GM12878 (cell line): ENCODE results near the gene FKBP7. TPM values are rescaled to one million over a fixed set of nuclear protein-coding genes. Genes with fewer than 3 reads are reported as not detected.

Experiments used
- ATAC-seq: fragments of 200-7000 bp; cut with Tn5 transposase; 3 replicates; pipeline ENCODE4 v1.9.1; 2020; ENCODE audit warnings: mild to moderate bottlenecking, moderate library complexity
- BruUV-seq: library from RNA; stranded (reverse); fragments of 400-500 nt; replicated peaks from 2 replicates; lab custom pipeline; 2021; lab: Mats Ljungman, UMichigan
- CTCF ChIA-PET: fragments of 300-600 bp; sonication (Branson Sonifier 250); formaldehyde crosslinking; extraction: SDS; loops from one replicate; lab custom pipeline; 2021; ENCODE audit warnings: inconsistent platforms; lab: Yijun Ruan, JAX
- POLR2A ChIA-PET: fragments of 350-600 bp; formaldehyde crosslinking; extraction: SDS; loops from one replicate; lab custom pipeline; 2021; ENCODE audit warnings: inconsistent platforms; lab: Charles Lee
- RAD21 ChIA-PET: fragments of 300-600 bp; sonication (Branson Sonifier 250); formaldehyde crosslinking; loops from one replicate; lab custom pipeline; 2023; ENCODE audit warnings: antibody characterized with exemption; ENCODE audit not compliant: unreplicated experiment; lab: Charles Lee
- SMC1A ChIA-PET: fragments of 300-600 bp; sonication (Branson Sonifier 250); formaldehyde crosslinking; loops from one replicate; lab custom pipeline; 2023; ENCODE audit not compliant: unreplicated experiment, uncharacterized antibody; lab: Charles Lee
- DNase-seq: peaks from one replicate; pipeline ENCODE4 v3.0.0-alpha.2; 2011; ENCODE audit warnings: low read depth, low spot score
- FAIRE-seq: peaks from 3 replicates; lab custom pipeline; 2011; peaks lifted over from hg19 to GRCh38; lab: Jason Lieb, UNC
- H2AFZ ChIP-seq: 2 replicates; pipeline ENCODE4 v1.6.0; 2011; ENCODE audit warnings: low read depth, low read length, control low read depth; ENCODE audit not compliant: control insufficient read depth
- H3K27ac ChIP-seq: 2 replicates; pipeline ENCODE4 v1.5.1; 2011; ENCODE audit warnings: control low read depth; ENCODE audit not compliant: control insufficient read depth, insufficient read depth
- H3K27me3 ChIP-seq, 2 experiments: replicated peaks in 1 of 2; 2 replicates each; pipeline versions ENCODE4 v1.6.0 to v1.6.1; 2011; ENCODE audit warnings: low read length in 1 of 2; ENCODE audit not compliant: control insufficient read depth in 2 of 2, insufficient read depth in 2 of 2
- H3K36me3 ChIP-seq, 2 experiments: 2 replicates each; pipeline ENCODE4 v1.5.1; 2011; ENCODE audit warnings: low read length in 1 of 2; ENCODE audit not compliant: control insufficient read depth in 2 of 2, insufficient read depth in 2 of 2
- H3K4me1 ChIP-seq: 2 replicates; pipeline ENCODE4 v1.6.1; 2011; ENCODE audit warnings: mild to moderate bottlenecking, low read length, moderate library complexity, mixed read lengths; ENCODE audit not compliant: control insufficient read depth, insufficient read depth
- H3K4me2 ChIP-seq: 2 replicates; pipeline ENCODE4 v1.6.0; 2011; ENCODE audit warnings: control low read depth; ENCODE audit not compliant: control insufficient read depth, insufficient read depth
- H3K4me3 ChIP-seq: fragments of 200-600 bp; sonication (generic); 2 replicates; pipeline ENCODE4 v1.5.1; 2016
- H3K79me2 ChIP-seq: 2 replicates; pipeline ENCODE4 v1.6.0; 2011; ENCODE audit warnings: low read length; ENCODE audit not compliant: control insufficient read depth, insufficient read depth
- H3K9ac ChIP-seq: 2 replicates; pipeline ENCODE4 v1.8.0; 2011; ENCODE audit warnings: low read length, control low read depth, mixed read lengths; ENCODE audit not compliant: control insufficient read depth, insufficient read depth
- H3K9me3 ChIP-seq: replicated peaks from 3 replicates; pipeline ENCODE4 v1.5.1; 2011; ENCODE audit warnings: mild to moderate bottlenecking, low read length; ENCODE audit not compliant: control insufficient read depth, insufficient read depth
- H4K20me1 ChIP-seq: 2 replicates; pipeline ENCODE4 v1.6.0; 2011; ENCODE audit not compliant: control insufficient read depth, insufficient read depth
- HCFC1 ChIP-seq: fragments of 150-350 bp; IDR thresholded peaks from 2 replicates; pipeline ENCODE4 v1.6.1; 2014; ENCODE audit warnings: low read length
- MEF2B ChIP-seq: fragments of 450-650 bp; IDR thresholded peaks from 2 replicates; pipeline ENCODE4 v1.6.1; 2018; ENCODE audit warnings: mild to moderate bottlenecking, moderate library complexity; ENCODE audit not compliant: partially characterized antibody, poor library complexity, severe bottlenecking
- NR2C1 ChIP-seq: fragments of 450-650 bp; IDR thresholded peaks from 2 replicates; pipeline ENCODE4 v1.6.1; 2017; ENCODE audit warnings: antibody characterized with exemption, mild to moderate bottlenecking, moderate library complexity
- SIN3A ChIP-seq: IDR thresholded peaks from 2 replicates; pipeline ENCODE4 v1.6.1; 2012; ENCODE audit warnings: low read depth, low read length, improper control_type of control experiment
- STAT3 ChIP-seq: IDR thresholded peaks from 2 replicates; pipeline ENCODE4 v1.6.1; 2011; ENCODE audit warnings: low read depth, low read length, improper control_type of control experiment
- WGBS: methylation state at CpG from one replicate; pipeline ENCODE4 v1.1.6; 2016; ENCODE audit warnings: low lambda C conversion rate; ENCODE audit not compliant: insufficient replicate concordance, insufficient coverage; ENCODE audit errors: missing lambda C conversion rate; 5-methylcytosine and 5-hydroxymethylcytosine counted together
- in situ Hi-C: fragments of 300-500 bp; cut with MboI; formaldehyde crosslinking; loops from 9 replicates; pipeline ENCODE4 v1.14.3; 2018; ENCODE audit warnings: mixed read lengths
- intact Hi-C: fragments of 100-400 bp; cut with micrococcal nuclease; formaldehyde crosslinking; loops from one replicate; pipeline ENCODE4 v1.14.2; 2022; ENCODE audit not compliant: unreplicated experiment
- polyA plus RNA-seq, 11 experiments: library from polyadenylated mRNA; depleted of rRNA in 4 of 11; unstranded in 6 of 11; stranded (reverse) in 5 of 11; fragments of >200 nt; fragmentation: Nextera tagmentation in 4 of 11; fragmentation: Illumina TruSeq in 1 of 11; extraction: Ambion mirVana in 4 of 11; extraction: Trizol in 1 of 11; gene quantifications; 1 replicate in 1 of 11; 2 replicates in 10 of 11; pipeline versions ENCODE4 v1.2.1 to v1.2.3, GENCODE V29; 2011 to 2016; ENCODE audit warnings: inconsistent platforms in 2 of 11, missing spikeins in 2 of 11, low read depth in 1 of 11
- total RNA-seq, 4 experiments: library from RNA; depleted of rRNA in 3 of 4; stranded (reverse); fragments of >200 nt in 3 of 4; fragmentation: Illumina TruSeq in 1 of 4; extraction: Trizol in 1 of 4; gene quantifications; 2 replicates each; pipeline versions ENCODE4 v1.2.1 to v1.2.3, GENCODE V29; 2013 to 2021

The FKBP7 gene
- total and polyA plus RNA-seq, 10 of the 15 experiments (the other 5 are each of a cell fraction or from before 2014, with no cell fraction given): 5.6 to 16.7 (median 12.5) TPM

DNA sequence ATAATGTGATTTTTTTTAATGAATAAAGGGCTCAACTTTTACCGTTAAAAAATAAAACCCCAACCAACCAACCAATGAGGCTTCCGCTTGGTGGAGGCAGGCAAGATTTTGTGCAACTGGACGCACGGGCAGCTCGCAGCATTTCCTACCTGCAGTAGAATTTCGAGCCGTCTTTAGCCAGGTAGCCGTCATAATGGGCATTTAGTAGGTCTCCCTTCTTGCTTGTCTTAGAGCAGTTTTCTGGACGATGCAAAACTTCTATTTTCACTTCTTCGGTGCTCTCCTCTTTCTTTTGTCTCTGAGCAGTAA is 316 bp downstream of the FKBP7 start:
- BruUV-seq: TSS peak; percentile 90

DNA sequence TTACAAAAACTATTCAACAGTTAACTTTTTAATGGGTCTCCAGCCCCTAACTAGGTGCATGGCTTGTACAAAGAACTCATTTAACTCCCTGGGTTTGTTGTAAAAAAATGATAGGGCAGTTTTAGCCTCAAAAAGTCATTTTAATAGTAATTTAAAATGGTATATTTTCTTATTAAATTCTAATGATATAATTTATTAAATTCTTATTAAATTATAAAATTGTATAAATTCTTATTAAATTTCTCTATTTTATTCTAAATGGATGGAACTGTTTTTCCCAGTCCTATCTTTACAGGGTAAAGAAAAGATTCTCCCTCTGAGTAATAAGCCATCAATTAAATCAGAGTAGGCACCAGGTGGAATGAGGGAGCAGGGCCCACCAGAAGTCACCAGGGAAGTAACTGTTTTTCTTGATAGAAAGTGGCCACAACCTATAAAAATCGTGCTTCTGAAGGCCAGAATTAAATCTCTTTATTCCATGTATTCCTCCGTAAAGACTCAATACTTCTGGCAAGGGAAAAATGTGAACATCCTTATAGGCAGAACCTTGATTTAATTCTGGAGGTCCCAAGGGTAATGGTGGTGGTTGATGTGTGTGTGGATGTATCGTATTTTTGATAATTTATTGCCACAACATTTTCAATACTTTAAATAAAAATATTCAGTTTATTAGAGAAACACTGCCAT is 814 bp downstream of the FKBP7 start:
- Histone ChIP-seq H3K4me3 (peak overlapping the region; percentile 99), H3K36me3 (no peaks in the 10 kb centered on the region), H3K9me3 (no peaks in the 10 kb centered on the region), H3K79me2 (peaks cover 25% of the 10 kb centered on the region), H3K4me2 (peak overlapping the region; percentile 97), H2AFZ (peak overlapping the region; percentile 98), H3K27me3 (no peaks in the 10 kb centered on the region), H3K4me1 (peaks cover 7% of the 10 kb centered on the region; the same call in 1 of the 2 replicates), H3K9ac (peak overlapping the region; percentile 94), H4K20me1 (no peaks in the 10 kb centered on the region), H3K27ac (peak overlapping the region; percentile 88)
- no peak for FAIRE-seq
- RAD21 ChIA-PET: no interaction called here
- no TSS peak for BruUV-seq
- DNase-seq: no peak
- TF ChIP-seq NR2C1 (no peak), MEF2B (peak; percentile 40)
- WGBS: 0% methylated on average over 3 of the region's 3 CpGs
- in situ Hi-C loops (no loop called here), intact Hi-C loops (loop anchor here (1.0 to 10.0 kb wide), 3 partner anchors 26 to 437 kb away; partner anchors contain the start of genes PJVK and PRKRA)
- SMC1A ChIA-PET: interaction anchor here (1.6 kb wide), 1 partner anchor 53 kb away, joined by 3 read pairs; no protein-coding TSS in a partner anchor
- no peak for ATAC-seq
- CTCF ChIA-PET: no interaction called here
- POLR2A ChIA-PET: interaction anchor here (0.6 kb wide), 2 partner anchors 21 to 33 kb away, joined by 3 read pairs; no protein-coding TSS in a partner anchor

More for the DNA sequence above, 316 bp downstream of the FKBP7 start:
- DNase-seq: no peak
- H3K79me2 ChIP-seq: peaks cover 29% of the 10 kb centered on the region
- H3K9me3 ChIP-seq: no peaks in the 10 kb centered on the region
- peak; percentile 65 for FAIRE-seq
- no peaks in the 10 kb centered on the region for H3K36me3 ChIP-seq
- in situ Hi-C loops: no loop called here
- peaks cover 7% of the 10 kb centered on the region; the same call in 1 of the 2 replicates for H3K4me1 ChIP-seq
- CTCF ChIA-PET: no interaction called here
- peak overlapping the region; percentile 88 for H3K27ac ChIP-seq
- TF ChIP-seq SIN3A (peak; percentile 31; the same call in 1 of the 2 replicates), STAT3 (0 out of 2 replicates have a peak, but pooled peaks have one; percentile 45), HCFC1 (no peak)
- peak overlapping the region; percentile 97 for H3K4me2 ChIP-seq
- 0% methylated on average over 10 of the region's 10 CpGs for WGBS
- RAD21 ChIA-PET: no interaction called here
- no peaks in the 10 kb centered on the region for H3K27me3 ChIP-seq
- intact Hi-C loops: loop anchor here (1.0 to 10.0 kb wide), 3 partner anchors 27 to 437 kb away; partner anchors contain the start of genes PJVK and PRKRA
- peak overlapping the region; percentile 94 for H3K9ac ChIP-seq
- peak; percentile 3; the same call in 2 of the 3 replicates for ATAC-seq
- H4K20me1 ChIP-seq: no peaks in the 10 kb centered on the region
- POLR2A ChIA-PET: no interaction called here
- SMC1A ChIA-PET: interaction anchor here (1.6 kb wide), 1 partner anchor 52 kb away, joined by 3 read pairs; no protein-coding TSS in a partner anchor
- peak overlapping the region; percentile 99 for H3K4me3 ChIP-seq
- peak overlapping the region; percentile 98 for H2AFZ ChIP-seq
